ENCODE results near the gene IGF2BP2. TPM values are rescaled to one million over a fixed set of nuclear protein-coding genes. Genes with fewer than 3 reads are reported as not detected.

IGF2BP2 gene
- total and polyA plus RNA-seq, 2 donors (not counting 1 experiment from before 2014, with no cell fraction given): 0.01 TPM; not detected in 1

GRCh38 chr3:185714085-185714484, 110.8 kb downstream of the IGF2BP2 start:
- no peak overlapping the region for H3K9ac ChIP-seq (ENCODE audit: low read length)
- Mint-ChIP-seq H3K27ac (no peak overlapping the region), H3K9me3 (ENCODE audit: insufficient read depth) (no peaks in the 10 kb centered on the region), H3K4me3 (no peak overlapping the region), H3K4me1 (no peaks in the 10 kb centered on the region), H3K27me3 (peaks cover 26% of the 10 kb centered on the region)
- CTCF ChIA-PET: interaction anchor here (1.1 kb wide), 1 partner anchor 55 kb away, joined by 3 read pairs; no protein-coding TSS in a partner anchor
- DNase-seq (no peak), ATAC-seq (ENCODE audit: low read depth) (no peak)
- H2AFZ ChIP-seq (ENCODE audit: insufficient read depth, low read depth, low read length, poor library complexity, severe bottlenecking): no peak overlapping the region
- no peaks in the 10 kb centered on the region for H3K36me3 ChIP-seq (replicated peaks in 1 of 2; ENCODE audit: control extremely low read depth in 1 of 2, control insufficient read depth in 1 of 2, extremely low read depth in 1 of 2, insufficient read depth in 2 of 2, low read length in 1 of 2)
- H3K27ac ChIP-seq (ENCODE audit: low read length in 2 of 2): no peak overlapping the region
- no peak overlapping the region for H3K4me3 ChIP-seq (ENCODE audit: control extremely low read depth in 1 of 5, extremely low read depth in 1 of 5, insufficient read depth in 1 of 5, low read depth in 2 of 5, low read length in 4 of 5)
- no peak for TF ChIP-seq CTCF (IDR thresholded peaks at IDR 0.05)
- no peak for TF ChIP-seq EZH2 (IDR thresholded peaks at IDR 0.05; ENCODE audit: borderline replicate concordance, insufficient read depth, low read depth, low read length, poor library complexity, severe bottlenecking)
- H3K4me2 ChIP-seq (replicated peaks; ENCODE audit: low read depth, low read length, poor library complexity, severe bottlenecking): no peak overlapping the region
- H3K79me2 ChIP-seq (ENCODE audit: control insufficient read depth, insufficient read depth, low read length): no peaks in the 10 kb centered on the region
- intact Hi-C loops (cut with micrococcal nuclease): no loop called here
- WGBS (ENCODE audit: insufficient coverage): no CpG with 5 or more reads among the region's 2 CpGs
- H3K27me3 ChIP-seq (replicated peaks in 1 of 4; ENCODE audit: control extremely low read depth in 1 of 4, control insufficient read depth in 3 of 4, insufficient read depth in 4 of 4, low read length in 3 of 4): peaks cover 0 to 3% (median 0%) of the 10 kb centered on the region in 4 experiments
- H3K9me3 ChIP-seq (ENCODE audit: control extremely low read depth in 1 of 3, control insufficient read depth in 2 of 3, insufficient read depth in 1 of 3, low read length in 2 of 3): no peaks in the 10 kb centered on the region
- POLR2A ChIA-PET: no interaction called here
- H3K4me1 ChIP-seq (ENCODE audit: control insufficient read depth in 2 of 2, insufficient read depth in 2 of 2, low read length in 2 of 2): no peaks in the 10 kb centered on the region
- no peaks in the 10 kb centered on the region for H4K20me1 ChIP-seq (ENCODE audit: control insufficient read depth, insufficient read depth, low read length, poor library complexity, severe bottlenecking)

- no peak for ATAC-seq (ENCODE audit: low read depth)
- Mint-ChIP-seq H3K27me3 (peaks cover 24% of the 10 kb centered on the region), H3K27ac (no peak overlapping the region), H3K4me3 (no peak overlapping the region), H3K9me3 (ENCODE audit: insufficient read depth) (no peaks in the 10 kb centered on the region), H3K4me1 (no peaks in the 10 kb centered on the region)
- Histone ChIP-seq H3K4me3 (ENCODE audit: control extremely low read depth in 1 of 5, extremely low read depth in 1 of 5, insufficient read depth in 1 of 5, low read depth in 2 of 5, low read length in 4 of 5) (no peak overlapping the region), H3K36me3 (replicated peaks in 1 of 2; ENCODE audit: control extremely low read depth in 1 of 2, control insufficient read depth in 1 of 2, extremely low read depth in 1 of 2, insufficient read depth in 2 of 2, low read length in 1 of 2) (no peaks in the 10 kb centered on the region), H4K20me1 (ENCODE audit: control insufficient read depth, insufficient read depth, low read length, poor library complexity, severe bottlenecking) (no peaks in the 10 kb centered on the region), H2AFZ (ENCODE audit: insufficient read depth, low read depth, low read length, poor library complexity, severe bottlenecking) (no peak overlapping the region), H3K27ac (ENCODE audit: low read length in 2 of 2) (no peak overlapping the region), H3K9me3 (ENCODE audit: control extremely low read depth in 1 of 3, control insufficient read depth in 2 of 3, insufficient read depth in 1 of 3, low read length in 2 of 3) (no peaks in the 10 kb centered on the region), H3K27me3 (replicated peaks in 1 of 4; ENCODE audit: control extremely low read depth in 1 of 4, control insufficient read depth in 3 of 4, insufficient read depth in 4 of 4, low read length in 3 of 4) (peaks cover 0 to 3% (median 0%) of the 10 kb centered on the region in 4 experiments), H3K4me1 (ENCODE audit: control insufficient read depth in 2 of 2, insufficient read depth in 2 of 2, low read length in 2 of 2) (no peaks in the 10 kb centered on the region), H3K79me2 (ENCODE audit: control insufficient read depth, insufficient read depth, low read length) (no peaks in the 10 kb centered on the region), H3K4me2 (replicated peaks; ENCODE audit: low read depth, low read length, poor library complexity, severe bottlenecking) (no peak overlapping the region), H3K9ac (ENCODE audit: low read length) (no peak overlapping the region)
- TF ChIP-seq EZH2 (IDR thresholded peaks at IDR 0.05; ENCODE audit: borderline replicate concordance, insufficient read depth, low read depth, low read length, poor library complexity, severe bottlenecking): no peak
- TF ChIP-seq CTCF (IDR thresholded peaks at IDR 0.05): no peak
- POLR2A ChIA-PET: no interaction called here
- WGBS (ENCODE audit: insufficient coverage): no CpG with 5 or more reads among the region's 1 CpG
- CTCF ChIA-PET: interaction anchor here (1.1 kb wide), 1 partner anchor 56 kb away, joined by 3 read pairs; no protein-coding TSS in a partner anchor
- intact Hi-C loops (cut with micrococcal nuclease): no loop called here
- DNase-seq: no peak
Measured at GRCh38 chr3:185713015-185713414, 111.8 kb downstream of the IGF2BP2 start.
